CD4-positive, alpha-beta T cell (primary cell): ENCODE data around the gene KSR2. TPM values are rescaled to one million over a fixed set of nuclear protein-coding genes. Genes with fewer than 3 reads are reported as not detected.

Experiments
- ATAC-seq: fragments of 200-7000 bp; cut with Tn5 transposase; one replicate; pipeline ENCODE4 v1.10.0; 2022; ENCODE audit warnings: mild to moderate bottlenecking; ENCODE audit not compliant: poor library complexity
- CTCF ChIA-PET: fragments of 350-600 bp; sonication (Branson Sonifier 250); formaldehyde crosslinking; loops from one replicate; lab custom pipeline; 2021; ENCODE audit warnings: antibody characterized with exemption, inconsistent platforms; lab: Charles Lee
- POLR2A ChIA-PET: fragments of 350-600 bp; sonication (Branson Sonifier 250); formaldehyde crosslinking; loops from one replicate; lab custom pipeline; 2021; ENCODE audit warnings: antibody characterized with exemption, inconsistent platforms; lab: Charles Lee
- DNase-seq, 14 experiments: peaks; one replicate each; pipeline ENCODE4 v3.0.0-alpha.2; 2013 to 2020; ENCODE audit warnings: mixed read lengths in 2 of 14
- H3K27ac ChIP-seq, 2 donors: one replicate each; pipeline versions ENCODE4 v1.5.1 to v1.7.0; 2013; ENCODE audit warnings: low read length in 2 of 2, low read depth in 1 of 2, mild to moderate bottlenecking in 1 of 2
- H3K27me3 ChIP-seq, 2 experiments: 1 replicate in 1 of 2; 2 replicates in 1 of 2; pipeline versions ENCODE4 v1.6.1 to v1.7.0; 2013; ENCODE audit warnings: low read length in 2 of 2, control low read depth in 1 of 2, mild to moderate bottlenecking in 1 of 2, moderate library complexity in 1 of 2; ENCODE audit not compliant: insufficient read depth in 2 of 2, control insufficient read depth in 1 of 2
- H3K36me3 ChIP-seq: one replicate; pipeline ENCODE4 v1.6.1; 2013; ENCODE audit warnings: low read length, control low read depth; ENCODE audit not compliant: insufficient read depth
- H3K4me1 ChIP-seq: one replicate; pipeline ENCODE4 v1.6.1; 2013; ENCODE audit warnings: low read length, control low read depth; ENCODE audit not compliant: insufficient read depth
- H3K4me3 ChIP-seq: one replicate; pipeline ENCODE4 v1.5.1; 2013; ENCODE audit warnings: mild to moderate bottlenecking, low read length, moderate library complexity
- H3K9me3 ChIP-seq, 2 experiments: 1 replicate in 1 of 2; 2 replicates in 1 of 2; pipeline versions ENCODE4 v1.6.1 to v1.7.0; 2013; ENCODE audit warnings: low read length in 2 of 2, mild to moderate bottlenecking in 2 of 2, control low read depth in 1 of 2, moderate library complexity in 1 of 2; ENCODE audit not compliant: control insufficient read depth in 1 of 2, insufficient read depth in 1 of 2
- H3K27ac Mint-ChIP-seq: one replicate; pipeline ENCODE4 v1.8.0; 2020; ENCODE audit warnings: mixed read lengths
- H3K27me3 Mint-ChIP-seq: one replicate; pipeline ENCODE4 v1.8.0; 2021; ENCODE audit warnings: mixed read lengths
- H3K36me3 Mint-ChIP-seq: one replicate; pipeline ENCODE4 v1.8.0; 2021; ENCODE audit warnings: low read depth, mixed read lengths
- H3K4me1 Mint-ChIP-seq: one replicate; pipeline ENCODE4 v1.8.0; 2021; ENCODE audit warnings: low read depth, mixed read lengths
- H3K4me3 Mint-ChIP-seq: one replicate; pipeline ENCODE4 v1.8.0; 2020; ENCODE audit warnings: mild to moderate bottlenecking, mixed read lengths
- H3K9me3 Mint-ChIP-seq: one replicate; pipeline ENCODE4 v1.8.0; 2020; ENCODE audit warnings: mixed read lengths
- CTCF ChIP-seq: fragments of 200-600 bp; IDR thresholded peaks from one replicate; pipeline ENCODE4 v1.8.0; 2022; ENCODE audit warnings: antibody characterized with exemption, mild to moderate bottlenecking
- intact Hi-C, 2 experiments: fragments of 100-400 bp; cut with DNase I in 1 of 2; cut with micrococcal nuclease in 1 of 2; formaldehyde crosslinking; loops; one replicate each; pipeline versions ENCODE4 v1.15.1 to v1.9.0; 2023 to 2025; cut with DNase I, micrococcal nuclease
- total RNA-seq, 174 experiments: library from RNA in 2 of 174; stranded (reverse) in 2 of 174; gene quantifications; one replicate each; pipeline ENCODE4 v1.2.3 and lab custom pipeline; 2021 to 2026

KSR2 gene
- total RNA-seq, 2 experiments from 2014 or later: 0.05 to 0.17 TPM

DNA sequence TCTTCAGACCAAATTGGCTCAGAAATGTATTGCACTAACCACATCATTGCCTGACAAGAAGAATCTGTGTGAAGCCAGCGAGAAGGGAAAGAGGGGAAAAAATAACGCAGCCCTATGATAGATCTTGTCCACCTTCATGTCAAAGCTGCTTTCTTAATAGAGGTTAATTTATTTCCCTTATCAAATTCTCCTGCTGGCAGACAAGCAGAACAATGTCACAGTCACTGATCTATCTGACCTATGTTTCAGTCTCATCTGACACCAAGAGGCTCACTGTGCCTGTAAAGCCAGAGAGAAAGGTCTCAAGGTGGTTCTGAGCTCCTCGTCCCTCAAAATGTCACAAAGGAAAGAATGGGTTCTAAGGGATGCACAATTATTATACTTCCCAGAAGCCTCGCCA lies 417.1 kb downstream of the KSR2 start:
- no peak for ATAC-seq
- Histone ChIP-seq H3K4me3 (no peak overlapping the region), H3K4me1 (no peaks in the 10 kb centered on the region), H3K9me3 (peaks cover 0 to 14% of the 10 kb centered on the region in 2 experiments), H3K36me3 (no peaks in the 10 kb centered on the region), H3K27ac (no peak overlapping the region), H3K27me3 (no peaks in the 10 kb centered on the region)
- no peaks in the 10 kb centered on the region for H3K27me3 Mint-ChIP-seq
- no peaks in the 10 kb centered on the region for H3K4me1 Mint-ChIP-seq
- no peak for TF ChIP-seq CTCF
- ChIA-PET POLR2A (no interaction called here), CTCF (no interaction called here)
- H3K27ac Mint-ChIP-seq: no peak overlapping the region
- H3K9me3 Mint-ChIP-seq: peaks cover 6% of the 10 kb centered on the region
- H3K4me3 Mint-ChIP-seq: no peak overlapping the region
- H3K36me3 Mint-ChIP-seq: no peaks in the 10 kb centered on the region
- DNase-seq: no peak
- intact Hi-C loops: no loop called here

- Mint-ChIP-seq H3K27me3 (no peaks in the 10 kb centered on the region), H3K4me1 (no peaks in the 10 kb centered on the region), H3K27ac (no peak overlapping the region), H3K9me3 (peaks cover 4% of the 10 kb centered on the region), H3K4me3 (no peak overlapping the region), H3K36me3 (no peaks in the 10 kb centered on the region)
- H3K36me3 ChIP-seq: no peaks in the 10 kb centered on the region
- intact Hi-C loops: no loop called here
- no peak overlapping the region for H3K4me3 ChIP-seq
- no peaks in the 10 kb centered on the region for H3K4me1 ChIP-seq
- H3K9me3 ChIP-seq: peaks cover 0 to 4% of the 10 kb centered on the region in 2 experiments
- no peak overlapping the region for H3K27ac ChIP-seq
- TF ChIP-seq CTCF: no peak
- CTCF ChIA-PET: no interaction called here
- no peaks in the 10 kb centered on the region for H3K27me3 ChIP-seq
- POLR2A ChIA-PET: no interaction called here
- DNase-seq (no peak), ATAC-seq (no peak)
Observed at GRCh38 chr12:117547209-117547608, 421.6 kb downstream of the KSR2 start.

DNA sequence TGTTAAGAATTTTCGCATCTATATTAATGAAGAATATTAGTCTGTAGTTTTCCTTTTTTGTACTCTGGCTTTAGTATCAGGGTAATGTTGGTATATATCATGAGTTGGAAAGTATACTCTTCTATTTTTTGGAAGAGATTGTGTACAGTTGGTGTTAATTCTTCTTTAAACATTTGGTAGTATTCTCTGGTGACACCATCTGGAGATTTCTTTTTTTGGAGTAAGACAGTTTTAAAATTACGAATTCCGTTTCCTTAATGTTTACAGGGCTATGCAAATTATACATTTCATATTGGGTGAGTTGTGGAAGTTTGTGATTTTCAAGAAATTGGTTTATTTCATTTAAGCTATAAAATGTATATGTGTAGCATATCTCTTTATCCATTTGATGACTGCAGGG lies 423.6 kb downstream of the KSR2 start:
- H3K27ac Mint-ChIP-seq: no peak overlapping the region
- H3K4me3 Mint-ChIP-seq: no peak overlapping the region
- no peak overlapping the region for H3K27ac ChIP-seq
- no peaks in the 10 kb centered on the region for H3K27me3 Mint-ChIP-seq
- no peaks in the 10 kb centered on the region for H3K36me3 Mint-ChIP-seq
- ATAC-seq: no peak
- H3K4me3 ChIP-seq: no peak overlapping the region
- H3K9me3 ChIP-seq: peaks cover 0 to 4% of the 10 kb centered on the region in 2 experiments
- no peaks in the 10 kb centered on the region for H3K27me3 ChIP-seq
- intact Hi-C loops: no loop called here
- CTCF ChIA-PET: no interaction called here
- TF ChIP-seq CTCF: no peak
- no peak for DNase-seq
- no peaks in the 10 kb centered on the region for H3K36me3 ChIP-seq
- no peaks in the 10 kb centered on the region for H3K4me1 ChIP-seq
- POLR2A ChIA-PET: no interaction called here
- H3K9me3 Mint-ChIP-seq: peaks cover 4% of the 10 kb centered on the region
- H3K4me1 Mint-ChIP-seq: no peaks in the 10 kb centered on the region
